Endodermal cell (in vitro differentiated cells): Measurements from ENCODE around the gene NISCH. TPM values are rescaled to one million over a fixed set of nuclear protein-coding genes. Genes with fewer than 3 reads are reported as not detected.

Source experiments
- DNase-seq: peaks from one replicate; pipeline ENCODE4 v3.0.0-alpha.2; 2017
- H3K27ac ChIP-seq: 2 replicates; pipeline ENCODE4 v1.5.1; 2013; ENCODE audit warnings: mild to moderate bottlenecking, low read depth, low read length, moderate library complexity
- H3K27me3 ChIP-seq: 2 replicates; pipeline ENCODE4 v1.6.1; 2013; ENCODE audit warnings: mild to moderate bottlenecking, low read length, moderate library complexity; ENCODE audit not compliant: insufficient read depth, control insufficient read depth, poor library complexity, severe bottlenecking
- H3K36me3 ChIP-seq: 2 replicates; pipeline ENCODE4 v1.7.0; 2013; ENCODE audit warnings: mild to moderate bottlenecking, low read length, moderate library complexity; ENCODE audit not compliant: control insufficient read depth, insufficient read depth
- H3K4me1 ChIP-seq: one replicate; pipeline ENCODE4 v1.7.0; 2013; ENCODE audit warnings: low read length; ENCODE audit not compliant: control insufficient read depth, insufficient read depth
- H3K4me3 ChIP-seq: 2 replicates; pipeline ENCODE4 v1.5.1; 2013; ENCODE audit warnings: mild to moderate bottlenecking, low read length, moderate library complexity
- H3K9ac ChIP-seq: 2 replicates; pipeline ENCODE4 v1.6.1; 2013; ENCODE audit warnings: mild to moderate bottlenecking, low read length, moderate library complexity; ENCODE audit not compliant: poor library complexity, severe bottlenecking; ENCODE audit errors: extremely low read depth
- H3K9me3 ChIP-seq: 2 replicates; pipeline ENCODE4 v1.6.1; 2013; ENCODE audit warnings: mild to moderate bottlenecking, low read length, moderate library complexity; ENCODE audit not compliant: control insufficient read depth
- H3K27ac Mint-ChIP-seq: 2 replicates; pipeline ENCODE4 v1.8.0; 2020; ENCODE audit warnings: mixed read lengths
- H3K27me3 Mint-ChIP-seq: 2 replicates; pipeline ENCODE4 v1.8.0; 2021; ENCODE audit warnings: mild to moderate bottlenecking, mixed read lengths; ENCODE audit not compliant: insufficient read depth
- H3K36me3 Mint-ChIP-seq: 2 replicates; pipeline ENCODE4 v1.8.0; 2020; ENCODE audit warnings: low read depth, mixed read lengths
- H3K4me1 Mint-ChIP-seq: 2 replicates; pipeline ENCODE4 v1.8.0; 2020; ENCODE audit warnings: mixed read lengths
- H3K4me3 Mint-ChIP-seq: 2 replicates; pipeline ENCODE4 v1.8.0; 2020; ENCODE audit warnings: mild to moderate bottlenecking, moderate library complexity, mixed read lengths
- H3K9me3 Mint-ChIP-seq: 2 replicates; pipeline ENCODE4 v1.8.0; 2020; ENCODE audit warnings: mild to moderate bottlenecking, mixed read lengths
- WGBS, 2 experiments: methylation state at CpG; one replicate each; pipeline versions ENCODE4 v1.1.5 to v1.1.7; 2013; ENCODE audit warnings: missing lambda C conversion rate in 2 of 2, mixed read lengths in 1 of 2; ENCODE audit not compliant: insufficient coverage in 1 of 2, insufficient read length in 1 of 2; 5-methylcytosine and 5-hydroxymethylcytosine counted together
- total RNA-seq, 2 donors: library from RNA; stranded (reverse); fragmentation: NEBNext Ultra II Directional in 1 of 2; extraction: Animal tissue kit (Norgen Biotek cat#: 25700) in 1 of 2; gene quantifications; 2 replicates in 1 of 2; 3 replicates in 1 of 2; pipeline ENCODE4 v1.2.1, GENCODE V29; 2021
- TF ChIP-seq, protein P1 (sequence below): fragments of 200-600 bp; sonication (generic); conservative IDR thresholded peaks from 2 replicates; pipeline ENCODE4 v1.5.0; 2021; ENCODE audit warnings: antibody characterized with exemption, mild to moderate bottlenecking

The NISCH gene
- total RNA-seq, 2 donors from 2014 or later, result 151 to 156 TPM

DNA sequence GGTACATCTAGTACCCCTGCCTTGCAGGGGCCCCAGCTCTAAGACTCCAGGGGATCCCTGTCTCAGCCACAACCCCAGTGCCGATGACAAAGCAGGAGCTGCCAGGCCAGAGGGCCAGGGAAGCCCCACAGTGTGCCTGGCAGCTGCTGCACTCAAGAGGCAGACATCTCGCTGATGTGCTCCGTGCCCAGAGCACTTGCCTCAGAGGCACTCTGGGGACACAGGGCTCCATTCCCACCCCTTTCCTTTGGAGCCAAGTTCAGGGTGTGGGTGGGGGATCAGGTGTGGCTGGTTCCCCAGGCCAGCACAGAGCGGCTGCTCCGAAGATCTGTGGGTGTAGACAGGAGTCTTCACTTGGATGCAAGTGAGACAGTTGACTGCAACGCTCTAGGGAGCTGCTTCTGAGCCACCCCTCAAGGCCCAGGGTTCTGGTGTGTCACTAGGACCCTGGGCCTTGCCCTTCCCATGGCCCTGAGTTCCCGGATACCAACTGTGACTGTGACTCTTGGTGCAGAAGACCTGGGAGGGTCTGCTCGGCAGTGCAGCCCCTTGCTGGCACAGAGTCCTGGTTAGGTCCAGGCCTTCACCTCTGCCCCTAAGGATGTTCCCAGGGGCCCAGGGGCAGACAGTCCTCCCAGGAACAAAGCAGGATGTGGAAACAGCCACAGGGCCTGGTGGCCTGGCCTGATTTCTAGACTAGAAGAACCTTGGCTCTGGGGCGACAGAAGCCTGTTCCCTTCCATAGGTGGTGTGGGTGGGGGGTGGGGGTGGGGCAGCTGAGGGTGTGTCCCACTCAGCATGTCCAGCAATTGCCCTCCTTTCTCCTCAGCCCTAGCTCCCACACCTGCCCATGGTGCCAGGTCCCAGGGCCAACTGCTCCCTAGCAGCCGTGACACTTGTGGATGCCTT, 75.8 kb downstream of the NISCH start:
- Histone ChIP-seq H3K4me3 (peak overlapping the region; percentile 83), H3K9me3 (no peaks in the 10 kb centered on the region), H3K27me3 (no peaks in the 10 kb centered on the region), H3K4me1 (peaks cover 5% of the 10 kb centered on the region), H3K36me3 (peaks cover 53% of the 10 kb centered on the region), H3K27ac (no peak overlapping the region), H3K9ac (peak overlapping the region; percentile 75)
- no peak overlapping the region for H3K27ac Mint-ChIP-seq
- peak overlapping the region; percentile 71 for H3K4me3 Mint-ChIP-seq
- H3K4me1 Mint-ChIP-seq, result peaks cover 7% of the 10 kb centered on the region
- peaks cover 23% of the 10 kb centered on the region for H3K36me3 Mint-ChIP-seq
- no peak for DNase-seq
- no peaks in the 10 kb centered on the region for H3K27me3 Mint-ChIP-seq
- no peaks in the 10 kb centered on the region for H3K9me3 Mint-ChIP-seq
- 94 to 97% methylated on average over 7 to 10 of the region's 10 CpGs for WGBS, 2 experiments
- TF ChIP-seq, protein P1, sequence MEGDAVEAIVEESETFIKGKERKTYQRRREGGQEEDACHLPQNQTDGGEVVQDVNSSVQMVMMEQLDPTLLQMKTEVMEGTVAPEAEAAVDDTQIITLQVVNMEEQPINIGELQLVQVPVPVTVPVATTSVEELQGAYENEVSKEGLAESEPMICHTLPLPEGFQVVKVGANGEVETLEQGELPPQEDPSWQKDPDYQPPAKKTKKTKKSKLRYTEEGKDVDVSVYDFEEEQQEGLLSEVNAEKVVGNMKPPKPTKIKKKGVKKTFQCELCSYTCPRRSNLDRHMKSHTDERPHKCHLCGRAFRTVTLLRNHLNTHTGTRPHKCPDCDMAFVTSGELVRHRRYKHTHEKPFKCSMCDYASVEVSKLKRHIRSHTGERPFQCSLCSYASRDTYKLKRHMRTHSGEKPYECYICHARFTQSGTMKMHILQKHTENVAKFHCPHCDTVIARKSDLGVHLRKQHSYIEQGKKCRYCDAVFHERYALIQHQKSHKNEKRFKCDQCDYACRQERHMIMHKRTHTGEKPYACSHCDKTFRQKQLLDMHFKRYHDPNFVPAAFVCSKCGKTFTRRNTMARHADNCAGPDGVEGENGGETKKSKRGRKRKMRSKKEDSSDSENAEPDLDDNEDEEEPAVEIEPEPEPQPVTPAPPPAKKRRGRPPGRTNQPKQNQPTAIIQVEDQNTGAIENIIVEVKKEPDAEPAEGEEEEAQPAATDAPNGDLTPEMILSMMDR, result no peak

DNA sequence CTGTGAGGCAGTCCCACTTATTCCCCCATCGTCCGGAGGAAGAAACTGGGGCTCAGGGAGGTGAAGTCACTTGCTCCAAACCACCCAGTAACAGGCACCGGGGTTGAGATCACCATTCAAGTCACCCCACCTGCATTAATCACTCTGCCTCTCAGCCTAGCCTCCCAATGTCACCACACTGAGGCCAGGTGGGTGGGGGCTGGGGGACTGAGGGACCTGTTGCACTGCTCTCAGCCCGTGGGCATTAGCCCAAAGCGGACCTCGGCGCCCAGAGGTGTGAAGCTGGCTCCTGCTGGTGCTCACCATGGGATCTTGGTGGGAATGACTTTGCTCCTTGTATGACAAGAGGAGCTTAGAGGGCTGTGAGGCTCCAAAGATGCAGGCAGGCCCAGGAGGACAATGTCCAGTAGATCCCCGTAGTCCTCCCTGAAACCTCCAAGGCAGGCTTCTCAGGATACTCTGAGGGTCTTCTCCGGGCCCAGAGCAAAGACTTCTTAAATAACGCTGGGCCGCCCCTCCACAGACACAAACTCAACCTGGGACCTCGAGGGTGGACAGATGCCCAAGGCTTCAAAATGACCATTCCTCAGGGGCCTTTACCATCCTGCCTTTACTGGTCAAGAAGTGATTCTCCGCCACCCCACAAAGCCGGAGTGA, 76.6 kb downstream of the NISCH start:
- H3K4me3 ChIP-seq, result peak overlapping the region; percentile 83
- Mint-ChIP-seq H3K27ac (peak overlapping the region; percentile 35), H3K27me3 (no peaks in the 10 kb centered on the region), H3K4me3 (peak overlapping the region; percentile 71), H3K9me3 (no peaks in the 10 kb centered on the region), H3K36me3 (peaks cover 18% of the 10 kb centered on the region), H3K4me1 (peaks cover 7% of the 10 kb centered on the region)
- peaks cover 5% of the 10 kb centered on the region for H3K4me1 ChIP-seq
- H3K27ac ChIP-seq, result peak overlapping the region; percentile 88
- H3K36me3 ChIP-seq, result peaks cover 45% of the 10 kb centered on the region
- 90% methylated on average over 13 to 14 of the region's 14 CpGs for WGBS, 2 experiments
- H3K9ac ChIP-seq, result peak overlapping the region; percentile 75
- H3K27me3 ChIP-seq, result no peaks in the 10 kb centered on the region
- no peak for DNase-seq
- H3K9me3 ChIP-seq, result no peaks in the 10 kb centered on the region
- TF ChIP-seq, protein P1, result no peak

DNA sequence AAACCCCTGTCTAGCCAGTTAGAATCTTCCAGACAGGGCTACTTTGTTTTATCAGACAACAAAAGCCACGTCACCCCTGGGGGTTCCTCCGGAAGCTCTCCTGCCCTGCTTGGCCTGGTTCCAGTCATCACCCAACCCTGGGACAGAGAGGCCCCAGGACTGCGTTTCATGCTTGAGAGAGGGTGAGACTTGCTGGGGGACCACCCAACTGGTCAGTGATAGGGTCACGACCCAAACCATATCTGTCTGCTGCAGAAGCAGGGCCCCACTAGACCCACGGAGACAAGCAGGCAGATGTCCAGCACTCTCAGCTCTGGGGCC, 77.1 kb downstream of the NISCH start:
- H3K36me3 Mint-ChIP-seq, result peaks cover 14% of the 10 kb centered on the region
- Histone ChIP-seq H3K27me3 (no peaks in the 10 kb centered on the region), H3K9ac (peak overlapping the region; percentile 75), H3K4me1 (peaks cover 5% of the 10 kb centered on the region), H3K4me3 (peak overlapping the region; percentile 83), H3K27ac (peak overlapping the region; percentile 88), H3K9me3 (no peaks in the 10 kb centered on the region), H3K36me3 (peaks cover 40% of the 10 kb centered on the region)
- DNase-seq, result no peak
- TF ChIP-seq, protein P1, result no peak
- H3K27me3 Mint-ChIP-seq, result no peaks in the 10 kb centered on the region
- peak overlapping the region; percentile 71 for H3K4me3 Mint-ChIP-seq
- WGBS, 2 experiments, result 39 to 43% methylated on average over 1 to 5 of the region's 5 CpGs
- H3K27ac Mint-ChIP-seq, result peak overlapping the region; percentile 35
- peaks cover 10% of the 10 kb centered on the region for H3K4me1 Mint-ChIP-seq
- H3K9me3 Mint-ChIP-seq, result no peaks in the 10 kb centered on the region
